SU-DHL-6 (cell line): ENCODE data around the gene TNIK.

ENCODE experiments used
- H2AFZ ChIP-seq: fragments of 200-600 bp; sonication (generic); 2 replicates; pipeline ENCODE4 v1.6.1; 2014; ENCODE audit warnings: low read depth, mild to moderate bottlenecking, moderate library complexity, mixed read lengths, antibody characterized with exemption, low read length; ENCODE audit not compliant: severe bottlenecking
- H3F3A ChIP-seq: fragments of 200-600 bp; shearing (Covaris generic); 2 replicates; pipeline ENCODE4 v1.6.0; 2016; ENCODE audit warnings: antibody characterized with exemption, mild to moderate bottlenecking; ENCODE audit not compliant: insufficient read depth
- H3K27ac ChIP-seq: fragments of 200-600 bp; sonication (generic); 2 replicates; pipeline ENCODE4 v1.5.1; 2016; ENCODE audit warnings: low read depth, mild to moderate bottlenecking, low read length, moderate library complexity, mixed read lengths
- H3K27me3 ChIP-seq: fragments of 200-600 bp; sonication (generic), shearing (Covaris generic); 2 replicates; pipeline ENCODE4 v1.6.0; 2014; ENCODE audit warnings: mild to moderate bottlenecking, low read length
- H3K36me3 ChIP-seq: fragments of 200-600 bp; sonication (generic); 2 replicates; pipeline ENCODE4 v1.6.1; 2014; ENCODE audit warnings: mild to moderate bottlenecking, low read length, mixed read lengths
- H3K4me2 ChIP-seq: fragments of 300-600, 200-600 bp; shearing (Covaris generic), sonication (generic); 2 replicates; pipeline ENCODE4 v1.6.0; 2014; ENCODE audit warnings: low read length, low read depth, mild to moderate bottlenecking; ENCODE audit not compliant: poor library complexity, severe bottlenecking
- H3K4me3 ChIP-seq: fragments of 200-600 bp; sonication (generic); 2 replicates; pipeline ENCODE4 v1.5.1; 2014; ENCODE audit warnings: antibody characterized with exemption, low read length, mild to moderate bottlenecking, mixed read lengths; ENCODE audit not compliant: insufficient read depth, poor library complexity, severe bottlenecking
- H3K79me2 ChIP-seq: fragments of 200-600 bp; sonication (generic); 2 replicates; pipeline ENCODE4 v1.6.1; 2014; ENCODE audit warnings: mild to moderate bottlenecking, low read length, moderate library complexity; ENCODE audit not compliant: insufficient read depth
- H3K9ac ChIP-seq: fragments of 200-600 bp; sonication (generic); 2 replicates; pipeline ENCODE4 v1.7.0; 2014; ENCODE audit warnings: mild to moderate bottlenecking, low read length
- H3K9me2 ChIP-seq: fragments of 200-600 bp; sonication (generic); replicated peaks from 2 replicates; pipeline ENCODE4 v1.6.1; 2014; ENCODE audit warnings: low read length; ENCODE audit not compliant: insufficient read depth
- H3K9me3 ChIP-seq: fragments of 200-600 bp; sonication (generic); 2 replicates; pipeline ENCODE4 v1.6.1; 2014; ENCODE audit warnings: low read length, mixed read lengths; ENCODE audit not compliant: insufficient read depth
- H4K20me1 ChIP-seq: fragments of 200-600 bp; sonication (generic); 2 replicates; pipeline ENCODE4 v1.6.1; 2014; ENCODE audit warnings: low read depth, mild to moderate bottlenecking, antibody characterized with exemption, low read length, moderate library complexity, mixed read lengths
- EZH2phosphoT487 ChIP-seq: fragments of 200-600 bp; sonication (generic), shearing (Covaris generic); conservative IDR thresholded peaks from 2 replicates; pipeline ENCODE4 v1.6.1; 2018; ENCODE audit warnings: mild to moderate bottlenecking, antibody characterized with exemption, low read length, moderate library complexity, mixed read lengths
- TF ChIP-seq, protein P1 (sequence below): fragments of 200-600 bp; sonication (generic); IDR thresholded peaks from one replicate; pipeline ENCODE4 v1.5.1; 2017; ENCODE audit warnings: antibody characterized with exemption, mild to moderate bottlenecking, low read length, moderate library complexity; ENCODE audit not compliant: insufficient read depth, poor library complexity, severe bottlenecking

The TNIK gene

DNA sequence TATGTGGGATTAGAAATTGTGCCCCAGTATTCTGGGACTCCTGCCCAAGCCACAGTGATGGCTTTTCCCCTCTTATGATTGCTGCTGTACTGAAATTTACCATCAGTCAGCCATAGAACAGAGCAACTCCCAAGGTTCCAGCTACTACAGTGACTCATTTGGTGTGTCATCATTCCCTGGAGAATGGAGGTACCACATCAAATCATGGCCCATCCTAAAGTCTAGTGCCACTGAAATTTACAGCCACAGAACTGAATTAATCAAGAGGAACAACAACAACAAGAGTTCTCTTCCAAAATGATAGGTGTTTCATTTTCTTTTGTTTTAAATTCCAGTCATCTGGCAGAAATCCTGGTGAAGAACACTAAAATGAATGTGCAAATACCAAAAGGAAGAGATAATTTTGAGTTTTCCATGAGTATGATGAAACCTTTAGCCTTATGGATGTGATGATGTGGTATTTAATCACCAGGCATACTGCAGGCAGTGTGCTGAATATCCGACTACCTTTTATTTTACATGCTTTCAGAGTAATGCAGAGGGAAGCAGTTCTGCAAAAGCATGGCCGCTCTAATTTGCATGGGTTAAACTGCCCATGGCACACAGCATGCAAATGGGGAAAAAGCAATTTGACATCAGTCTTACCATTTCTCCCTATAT lies 358.1 kb downstream of the TNIK start:
- Histone ChIP-seq H2AFZ (no peak overlapping the region), H4K20me1 (no peaks in the 10 kb centered on the region), H3K9ac (no peak overlapping the region), H3K27me3 (no peaks in the 10 kb centered on the region), H3K79me2 (no peaks in the 10 kb centered on the region), H3F3A (no peaks in the 10 kb centered on the region), H3K36me3 (no peaks in the 10 kb centered on the region), H3K9me3 (no peaks in the 10 kb centered on the region), H3K4me3 (no peak overlapping the region), H3K27ac (no peak overlapping the region), H3K4me2 (no peak overlapping the region), H3K9me2 (no peaks in the 10 kb centered on the region)
- TF ChIP-seq, protein P1, sequence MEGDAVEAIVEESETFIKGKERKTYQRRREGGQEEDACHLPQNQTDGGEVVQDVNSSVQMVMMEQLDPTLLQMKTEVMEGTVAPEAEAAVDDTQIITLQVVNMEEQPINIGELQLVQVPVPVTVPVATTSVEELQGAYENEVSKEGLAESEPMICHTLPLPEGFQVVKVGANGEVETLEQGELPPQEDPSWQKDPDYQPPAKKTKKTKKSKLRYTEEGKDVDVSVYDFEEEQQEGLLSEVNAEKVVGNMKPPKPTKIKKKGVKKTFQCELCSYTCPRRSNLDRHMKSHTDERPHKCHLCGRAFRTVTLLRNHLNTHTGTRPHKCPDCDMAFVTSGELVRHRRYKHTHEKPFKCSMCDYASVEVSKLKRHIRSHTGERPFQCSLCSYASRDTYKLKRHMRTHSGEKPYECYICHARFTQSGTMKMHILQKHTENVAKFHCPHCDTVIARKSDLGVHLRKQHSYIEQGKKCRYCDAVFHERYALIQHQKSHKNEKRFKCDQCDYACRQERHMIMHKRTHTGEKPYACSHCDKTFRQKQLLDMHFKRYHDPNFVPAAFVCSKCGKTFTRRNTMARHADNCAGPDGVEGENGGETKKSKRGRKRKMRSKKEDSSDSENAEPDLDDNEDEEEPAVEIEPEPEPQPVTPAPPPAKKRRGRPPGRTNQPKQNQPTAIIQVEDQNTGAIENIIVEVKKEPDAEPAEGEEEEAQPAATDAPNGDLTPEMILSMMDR, result no peak
- no peak for TF ChIP-seq EZH2phosphoT487

DNA sequence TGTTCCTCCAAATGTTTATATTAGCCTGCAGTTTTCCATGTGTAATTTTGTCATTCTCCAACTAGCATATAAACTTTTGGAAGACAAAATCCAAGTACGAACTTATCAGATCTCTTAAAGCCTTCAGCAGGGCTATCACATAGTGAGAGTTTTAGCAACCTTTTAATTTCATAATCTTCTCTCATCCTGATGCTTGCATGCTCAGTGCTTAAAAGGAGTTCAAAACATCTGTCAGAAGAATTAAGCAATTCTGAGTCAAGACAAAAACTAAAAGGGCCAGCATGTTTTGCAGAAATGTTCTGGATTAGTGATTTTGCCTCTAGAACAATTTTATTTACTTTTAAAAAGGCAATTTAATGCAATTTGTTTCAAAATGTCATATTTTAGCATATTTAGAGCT lies 360.3 kb downstream of the TNIK start:
- Histone ChIP-seq H3K9me3 (no peaks in the 10 kb centered on the region), H3K27me3 (no peaks in the 10 kb centered on the region), H3K4me2 (no peak overlapping the region), H4K20me1 (no peaks in the 10 kb centered on the region), H3K9ac (no peak overlapping the region), H3K36me3 (no peaks in the 10 kb centered on the region), H3K27ac (no peak overlapping the region), H3K9me2 (no peaks in the 10 kb centered on the region), H2AFZ (no peak overlapping the region), H3K79me2 (no peaks in the 10 kb centered on the region), H3F3A (no peaks in the 10 kb centered on the region), H3K4me3 (no peak overlapping the region)
- TF ChIP-seq, protein P1, result no peak
- no peak for TF ChIP-seq EZH2phosphoT487

DNA sequence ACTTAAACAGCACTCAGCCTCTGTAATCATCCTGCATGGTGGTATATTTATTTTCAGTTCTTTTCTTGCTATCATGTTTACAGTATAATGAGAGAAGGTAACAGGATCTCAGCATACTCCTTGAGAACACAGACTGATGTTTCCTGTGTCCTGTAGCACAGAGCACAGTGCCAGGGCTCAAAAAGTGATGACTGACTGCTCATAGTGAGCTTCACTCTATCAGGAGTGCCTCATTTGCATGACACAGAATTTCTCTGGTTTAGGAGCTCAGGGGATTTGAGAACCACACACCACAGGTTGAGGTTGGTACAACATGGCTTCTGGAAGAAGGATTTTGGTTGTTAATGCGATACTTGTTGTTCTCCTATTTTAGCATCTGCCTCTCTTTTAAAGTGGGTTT lies 365.1 kb downstream of the TNIK start:
- Histone ChIP-seq H3F3A (no peaks in the 10 kb centered on the region), H3K36me3 (no peaks in the 10 kb centered on the region), H3K27me3 (no peaks in the 10 kb centered on the region), H4K20me1 (no peaks in the 10 kb centered on the region), H3K4me3 (no peak overlapping the region), H3K9ac (no peak overlapping the region), H3K4me2 (no peak overlapping the region), H3K9me3 (no peaks in the 10 kb centered on the region), H3K79me2 (no peaks in the 10 kb centered on the region), H2AFZ (no peak overlapping the region), H3K9me2 (no peaks in the 10 kb centered on the region), H3K27ac (no peak overlapping the region)
- TF ChIP-seq EZH2phosphoT487, result no peak
- TF ChIP-seq, protein P1, result no peak
